Measurements from ENCODE around the gene PCDHGB6.

GRCh38 chr5:141409598-141410306 is 1.9 kb downstream of the PCDHGB6 start:
- no peak for TF ChIP-seq EP300 (IDR thresholded peaks at IDR 0.05)
- TF ChIP-seq POLR2A (IDR thresholded peaks at IDR 0.05; ENCODE audit: low read length) = no peak
- no peak for TF ChIP-seq RCOR1 (IDR thresholded peaks at IDR 0.05; ENCODE audit: low read depth, low read length)
- TF ChIP-seq PHF8 (IDR thresholded peaks at IDR 0.05; ENCODE audit: borderline replicate concordance, low read depth) = no peak
- TF ChIP-seq HOXA7 (CRISPR knock-in tag; IDR thresholded peaks at IDR 0.05) = no peak
- no peak for TF ChIP-seq MAFK (IDR thresholded peaks at IDR 0.05; ENCODE audit: partially characterized antibody)
- TF ChIP-seq MYC (IDR thresholded peaks at IDR 0.05; ENCODE audit: borderline replicate concordance, low read length) = no peak
- no peak for TF ChIP-seq CTCF (IDR thresholded peaks at IDR 0.05)
- no peak for TF ChIP-seq POLR2AphosphoS2 (conservative IDR thresholded peaks at IDR 0.05; ENCODE audit: low read length)
- TF ChIP-seq FOXS1 (CRISPR knock-in tag; IDR thresholded peaks at IDR 0.05) = no peak

All from A549 (cell line).